ENCODE data around the gene NUP133. TPM values are rescaled to one million over a fixed set of nuclear protein-coding genes. Genes with fewer than 3 reads are reported as not detected.

NUP133 gene
- polyA plus RNA-seq, 1 experiment: 20.8 TPM

DNA sequence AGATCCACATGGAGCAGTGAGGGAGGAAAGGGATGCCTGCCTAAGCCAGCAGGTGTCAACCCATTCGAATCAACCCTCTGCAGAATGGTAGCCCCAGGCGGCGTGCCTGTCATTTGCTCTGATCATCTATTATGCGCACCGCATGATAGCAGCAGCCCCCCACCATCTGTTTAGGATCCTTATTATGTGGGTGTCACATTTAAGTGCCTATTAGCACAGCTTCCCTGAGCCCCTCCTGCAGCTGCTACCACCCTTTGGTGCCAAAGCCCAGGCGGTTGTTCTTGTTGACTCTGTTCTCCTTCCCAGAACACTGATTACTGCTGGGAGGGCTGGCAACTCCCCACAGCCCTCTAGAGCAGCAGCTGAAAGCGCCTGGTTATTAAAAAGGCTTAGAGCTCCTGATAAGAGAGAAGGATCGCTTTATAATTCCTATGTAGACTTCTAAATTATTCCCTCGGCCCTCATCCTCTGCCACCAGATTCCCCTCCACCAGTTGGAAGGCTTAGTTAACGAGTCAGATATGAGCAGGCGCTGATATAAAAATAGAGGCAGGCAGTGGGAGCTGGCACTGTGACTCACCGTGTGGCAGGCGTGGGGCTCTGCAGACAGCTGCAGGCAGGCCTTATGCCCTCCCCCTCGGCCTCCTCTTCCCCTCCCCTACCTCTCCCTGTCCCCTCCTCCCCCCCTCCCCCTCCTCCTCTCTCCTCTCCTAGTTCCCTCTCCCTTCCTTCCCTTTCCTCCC is 97.3 kb downstream of the NUP133 start:
- peaks cover 13% of the 10 kb centered on the region for H3K27me3 ChIP-seq (ENCODE audit: control insufficient read depth, insufficient read depth, low read length)
- TF ChIP-seq, protein P1, sequence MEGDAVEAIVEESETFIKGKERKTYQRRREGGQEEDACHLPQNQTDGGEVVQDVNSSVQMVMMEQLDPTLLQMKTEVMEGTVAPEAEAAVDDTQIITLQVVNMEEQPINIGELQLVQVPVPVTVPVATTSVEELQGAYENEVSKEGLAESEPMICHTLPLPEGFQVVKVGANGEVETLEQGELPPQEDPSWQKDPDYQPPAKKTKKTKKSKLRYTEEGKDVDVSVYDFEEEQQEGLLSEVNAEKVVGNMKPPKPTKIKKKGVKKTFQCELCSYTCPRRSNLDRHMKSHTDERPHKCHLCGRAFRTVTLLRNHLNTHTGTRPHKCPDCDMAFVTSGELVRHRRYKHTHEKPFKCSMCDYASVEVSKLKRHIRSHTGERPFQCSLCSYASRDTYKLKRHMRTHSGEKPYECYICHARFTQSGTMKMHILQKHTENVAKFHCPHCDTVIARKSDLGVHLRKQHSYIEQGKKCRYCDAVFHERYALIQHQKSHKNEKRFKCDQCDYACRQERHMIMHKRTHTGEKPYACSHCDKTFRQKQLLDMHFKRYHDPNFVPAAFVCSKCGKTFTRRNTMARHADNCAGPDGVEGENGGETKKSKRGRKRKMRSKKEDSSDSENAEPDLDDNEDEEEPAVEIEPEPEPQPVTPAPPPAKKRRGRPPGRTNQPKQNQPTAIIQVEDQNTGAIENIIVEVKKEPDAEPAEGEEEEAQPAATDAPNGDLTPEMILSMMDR (IDR thresholded peaks at IDR 0.05; ENCODE audit: insufficient read depth, low read depth, low read length): no peak
- no peak overlapping the region for H3K4me3 ChIP-seq (ENCODE audit: low read depth, low read length)
- ChIA-PET CTCF (no interaction called here), POLR2A (no interaction called here)
- no peak for DNase-seq (ENCODE audit: low read depth)
- H3K36me3 ChIP-seq (ENCODE audit: control insufficient read depth, insufficient read depth, low read length): no peaks in the 10 kb centered on the region

DNA sequence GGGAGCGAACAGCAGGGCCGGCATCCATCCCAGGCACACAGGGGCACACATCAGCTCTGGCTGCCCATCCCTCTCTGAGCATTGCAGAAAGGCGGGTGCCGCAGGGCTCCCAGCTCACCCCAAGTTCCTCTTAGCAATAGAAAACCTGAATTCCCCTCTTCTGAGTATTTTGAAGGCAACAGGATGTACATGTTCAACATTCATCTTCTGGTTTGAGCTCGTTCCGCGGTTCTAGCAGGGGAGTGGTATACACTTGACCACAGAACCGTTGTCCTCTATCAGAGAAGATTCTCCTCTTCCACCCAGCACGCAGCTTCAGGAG is 97.8 kb downstream of the NUP133 start:
- TF ChIP-seq, protein P1 (IDR thresholded peaks at IDR 0.05; ENCODE audit: insufficient read depth, low read depth, low read length): no peak
- Histone ChIP-seq H3K4me3 (ENCODE audit: low read depth, low read length) (no peak overlapping the region), H3K27me3 (ENCODE audit: control insufficient read depth, insufficient read depth, low read length) (peaks cover 13% of the 10 kb centered on the region), H3K36me3 (ENCODE audit: control insufficient read depth, insufficient read depth, low read length) (no peaks in the 10 kb centered on the region)
- DNase-seq (ENCODE audit: low read depth): no peak
- ChIA-PET CTCF (interaction anchor here (1.1 to 1.7 kb wide), 2 partner anchors 19 to 31 kb away, joined by 3 to 5 read pairs; no protein-coding TSS in a partner anchor), POLR2A (no interaction called here)

DNA sequence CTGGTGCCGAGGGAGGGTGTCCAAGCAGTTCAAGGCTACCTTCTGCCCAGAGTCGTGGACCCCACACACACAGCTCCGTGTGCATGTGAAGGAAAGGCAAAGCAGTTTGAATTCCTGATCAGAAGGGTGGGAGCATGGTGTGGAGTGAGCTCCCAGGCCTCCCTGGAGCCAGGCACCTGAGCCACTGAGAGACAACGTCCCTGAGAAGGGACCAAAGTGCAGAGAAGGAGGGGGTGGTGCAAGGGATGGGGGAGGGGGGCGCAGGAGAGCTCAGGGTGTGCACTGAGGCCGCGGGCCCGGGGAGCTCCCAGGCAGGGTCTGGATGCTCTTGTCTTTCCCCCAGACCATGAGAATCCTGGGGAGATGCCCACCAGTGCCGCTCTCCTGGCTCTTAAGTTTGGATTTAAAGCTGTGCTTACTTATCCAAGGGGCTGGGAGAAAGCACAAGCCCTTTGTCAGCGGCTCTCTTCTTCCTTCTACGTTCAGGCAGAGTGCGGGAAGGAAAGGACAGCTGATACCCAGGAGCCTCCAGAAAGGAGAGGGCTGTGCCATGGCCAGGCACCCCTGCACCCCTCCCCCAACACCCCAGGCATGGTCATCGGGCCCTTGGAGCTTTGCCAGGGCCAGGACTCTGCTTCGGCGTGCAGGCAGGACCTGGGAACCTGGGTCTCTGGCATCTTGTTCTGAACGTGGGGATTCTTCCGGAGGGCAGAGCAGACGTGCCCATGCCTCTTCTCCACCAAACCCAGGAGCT is 98.3 kb downstream of the NUP133 start:
- Histone ChIP-seq H3K4me3 (ENCODE audit: low read depth, low read length) (no peak overlapping the region), H3K36me3 (ENCODE audit: control insufficient read depth, insufficient read depth, low read length) (no peaks in the 10 kb centered on the region), H3K27me3 (ENCODE audit: control insufficient read depth, insufficient read depth, low read length) (peaks cover 13% of the 10 kb centered on the region)
- TF ChIP-seq, protein P1 (IDR thresholded peaks at IDR 0.05; ENCODE audit: insufficient read depth, low read depth, low read length): no peak
- no peak for DNase-seq (ENCODE audit: low read depth)
- ChIA-PET CTCF (interaction anchor here (1.1 to 1.7 kb wide), 2 partner anchors 20 to 31 kb away, joined by 3 to 5 read pairs; no protein-coding TSS in a partner anchor), POLR2A (no interaction called here)

DNA sequence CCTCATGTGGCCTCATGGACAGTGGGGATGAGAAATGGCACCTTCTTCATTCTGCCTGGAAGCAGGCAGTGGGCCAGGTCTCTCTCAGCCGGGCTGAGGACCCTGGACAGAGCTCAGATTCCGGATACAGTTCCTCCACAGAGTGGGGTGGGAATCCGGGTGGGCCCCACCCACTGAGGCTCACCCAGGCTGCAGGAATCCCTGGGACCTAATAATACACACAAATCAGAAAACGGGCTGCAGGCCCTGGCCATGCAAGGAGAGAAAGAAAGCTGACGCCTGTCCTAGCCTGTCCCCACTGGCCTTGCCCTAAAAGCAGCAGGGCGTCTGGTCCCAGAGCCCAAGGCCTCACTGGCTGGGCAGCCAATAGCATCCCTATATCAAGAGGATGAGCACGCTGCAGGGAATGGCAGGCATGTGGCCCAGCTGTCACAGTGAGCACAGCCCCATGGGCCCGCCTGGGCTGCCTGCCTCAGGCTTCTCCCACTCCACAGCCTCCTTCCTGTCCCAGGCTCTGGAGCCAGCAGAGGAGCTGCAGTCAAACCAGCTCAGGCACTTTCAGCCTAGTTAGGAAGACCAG is 99.6 kb downstream of the NUP133 start:
- POLR2A ChIA-PET: interaction anchor here (0.6 kb wide), 1 partner anchor 46 kb away, joined by 8 read pairs; no protein-coding TSS in a partner anchor
- CTCF ChIA-PET: interaction anchor here (1.4 to 1.7 kb wide), 2 partner anchors 33 to 152 kb away, joined by 3 to 5 read pairs; no protein-coding TSS in a partner anchor
- TF ChIP-seq, protein P1 (IDR thresholded peaks at IDR 0.05; ENCODE audit: insufficient read depth, low read depth, low read length): no peak
- Histone ChIP-seq H3K27me3 (ENCODE audit: control insufficient read depth, insufficient read depth, low read length) (peaks cover 13% of the 10 kb centered on the region), H3K36me3 (ENCODE audit: control insufficient read depth, insufficient read depth, low read length) (no peaks in the 10 kb centered on the region), H3K4me3 (ENCODE audit: low read depth, low read length) (no peak overlapping the region)
- DNase-seq (ENCODE audit: low read depth): no peak

All from BJ (cell line).